OCI-M2 (cell line): Measurements from ENCODE around the gene NYAP2.

ENCODE experiments used
- DNase-seq: peaks from one replicate; lab custom pipeline; 2025; ENCODE audit not compliant: unreplicated experiment; lab: John Stamatoyannopoulos, UW

NYAP2 gene

GRCh38 chr2:225472161-225472560 is 72.7 kb downstream of the NYAP2 start:
- no peak for DNase-seq

- no peak for DNase-seq
Measured at GRCh38 chr2:225479386-225479785, 79.9 kb downstream of the NYAP2 start.

- DNase-seq = no peak
Measured at GRCh38 chr2:225484751-225485150, 85.2 kb downstream of the NYAP2 start.

- DNase-seq = no peak
Measured at GRCh38 chr2:225486236-225486635, 86.7 kb downstream of the NYAP2 start.

GRCh38 chr2:225487878-225488416 is 88.4 kb downstream of the NYAP2 start:
- no peak for DNase-seq

GRCh38 chr2:225488743-225489142 is 89.2 kb downstream of the NYAP2 start:
- no peak for DNase-seq

GRCh38 chr2:225493420-225494099 is 94.0 kb downstream of the NYAP2 start:
- DNase-seq = no peak

GRCh38 chr2:225494100-225494459 is 94.6 kb downstream of the NYAP2 start:
- no peak for DNase-seq

GRCh38 chr2:225495706-225496105 is 96.2 kb downstream of the NYAP2 start:
- no peak for DNase-seq

- DNase-seq = no peak
Measured at GRCh38 chr2:225496568-225496967, 97.1 kb downstream of the NYAP2 start.

- DNase-seq = no peak
Measured at GRCh38 chr2:225497166-225497565, 97.7 kb downstream of the NYAP2 start.

- DNase-seq = no peak
Measured at GRCh38 chr2:225501022-225501421, 101.5 kb downstream of the NYAP2 start.

- DNase-seq = no peak
Measured at GRCh38 chr2:225502971-225503370, 103.5 kb downstream of the NYAP2 start.

GRCh38 chr2:225510796-225511195 is 111.3 kb downstream of the NYAP2 start:
- DNase-seq = no peak

- DNase-seq = no peak
Measured at GRCh38 chr2:225512469-225512868, 113.0 kb downstream of the NYAP2 start.

GRCh38 chr2:225512876-225513540 is 113.5 kb downstream of the NYAP2 start:
- no peak for DNase-seq

- DNase-seq = no peak
Measured at GRCh38 chr2:225515033-225515432, 115.5 kb downstream of the NYAP2 start.

- no peak for DNase-seq
Measured at GRCh38 chr2:225526760-225527390, 127.4 kb downstream of the NYAP2 start.

GRCh38 chr2:225531559-225531958 is 132.0 kb downstream of the NYAP2 start:
- no peak for DNase-seq

GRCh38 chr2:225532096-225532495 is 132.6 kb downstream of the NYAP2 start:
- no peak for DNase-seq

GRCh38 chr2:225534037-225534436 is 134.5 kb downstream of the NYAP2 start:
- DNase-seq = no peak

GRCh38 chr2:225534697-225535096 is 135.2 kb downstream of the NYAP2 start:
- no peak for DNase-seq
